K562 (cell line): Measurements from ENCODE around the gene GULP1.
"Not testable (repeated sequence)": the region's sequence is repeated elsewhere in the genome, so short reads cannot be mapped to it uniquely, and the experiment has no call there.

Experiments
- EHMT2 ChIP-seq: fragments of 450-650 bp; IDR thresholded peaks from 2 replicates; pipeline ENCODE4 v1.6.1; 2018; ENCODE audit warnings: antibody characterized with exemption
- FOXM1 ChIP-seq, 2 experiments: fragments of 450-650 bp in 1 of 2; sonication (generic) in 1 of 2; formaldehyde crosslinking in 1 of 2; IDR thresholded peaks; 2 replicates each; pipeline versions ENCODE4 v1.6.1 to v1.9.0; 2017 to 2022; ENCODE audit warnings: low read depth in 2 of 2, mild to moderate bottlenecking in 2 of 2, missing genetic modification reagents in 1 of 2, moderate library complexity in 1 of 2
- HDAC1 ChIP-seq, 2 experiments: fragments of 450-650 bp; IDR thresholded peaks; 2 replicates each; pipeline ENCODE4 v1.6.1; 2016 to 2017; ENCODE audit warnings: inconsistent platforms in 1 of 2, mild to moderate bottlenecking in 1 of 2, moderate library complexity in 1 of 2
- HDAC2 ChIP-seq: fragments of 450-650 bp; IDR thresholded peaks from 2 replicates; pipeline ENCODE4 v1.6.1; 2016; ENCODE audit warnings: mild to moderate bottlenecking
- POLR2A ChIP-seq: fragments of 450-650 bp; conservative IDR thresholded peaks from 2 replicates; pipeline ENCODE4 v1.6.1; 2016
- SRSF9 ChIP-seq: fragments of 200-400 bp; formaldehyde crosslinking; IDR thresholded peaks from 2 replicates; pipeline ENCODE4 v1.6.1; 2017; ENCODE audit warnings: low read depth, low read length, borderline replicate concordance
- TF ChIP-seq, protein P1 (sequence below), 3 experiments: IDR thresholded peaks in 2 of 3; conservative IDR thresholded peaks in 1 of 3; 2 replicates each; pipeline ENCODE4 v1.5.1; 2011 to 2012; ENCODE audit warnings: low read length in 3 of 3, mild to moderate bottlenecking in 3 of 3, control low read depth in 2 of 3, improper control_type of control experiment in 1 of 3, inconsistent platforms in 1 of 3, low read depth in 1 of 3, mixed read lengths in 1 of 3, moderate library complexity in 1 of 3; ENCODE audit not compliant: insufficient read depth in 2 of 3

DNA sequence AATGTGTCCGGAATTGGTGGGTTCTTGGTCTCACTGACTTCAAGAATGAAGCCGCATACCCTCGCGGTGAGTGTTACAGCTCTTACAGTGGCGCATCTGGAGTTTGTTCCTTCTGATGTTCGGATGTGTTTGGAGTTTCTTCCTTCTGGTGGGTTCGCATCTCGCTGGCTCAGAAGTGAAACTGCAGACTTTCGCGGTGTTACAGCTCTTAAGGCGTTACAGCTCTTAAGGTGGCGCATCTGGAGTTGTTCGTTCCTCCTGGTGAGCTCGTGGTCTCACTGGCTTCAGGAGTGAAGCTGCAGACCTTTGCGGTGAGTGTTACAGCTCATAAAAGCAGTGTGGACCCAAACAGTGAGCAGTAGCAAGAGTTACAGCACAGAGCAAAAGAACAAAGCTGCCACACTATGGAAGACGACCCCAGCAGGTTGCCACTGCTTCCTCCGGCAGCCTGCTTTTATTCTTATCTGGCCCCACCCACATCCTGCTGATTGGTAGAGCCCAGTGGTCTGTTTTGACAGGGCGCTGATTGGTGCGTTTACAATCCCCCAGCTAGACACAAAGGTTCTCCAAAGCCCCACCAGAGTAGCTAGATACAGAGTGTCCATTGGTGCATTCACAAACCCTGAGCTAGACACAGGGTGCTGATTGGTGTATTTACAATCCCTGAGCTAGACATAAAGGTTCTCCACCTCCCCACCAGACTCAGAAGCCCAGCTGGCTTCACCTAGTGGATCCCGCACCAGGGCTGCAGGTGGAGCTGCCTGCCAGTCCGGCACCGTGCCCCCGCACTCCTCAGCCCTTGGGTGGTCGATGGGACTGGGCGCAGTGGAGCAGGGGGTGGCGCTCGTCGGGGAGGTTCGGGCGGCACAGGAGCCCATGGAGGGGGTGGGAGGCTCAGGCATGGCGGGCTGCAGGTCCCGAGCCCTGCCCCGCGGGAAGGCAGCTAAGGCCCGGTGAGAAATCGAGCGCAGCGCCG is 314.2 kb downstream of the GULP1 start:
- TF ChIP-seq HDAC1 (IDR thresholded peaks at IDR 0.05); HDAC2; SRSF9; FOXM1 (IDR thresholded peaks at IDR 0.05; ENCODE audit: low read depth); FOXM1 (CRISPR knock-in tag; IDR thresholded peaks at IDR 0.05; ENCODE audit: low read depth); POLR2A; EHMT2: not testable (repeated sequence)
- TF ChIP-seq, protein P1, sequence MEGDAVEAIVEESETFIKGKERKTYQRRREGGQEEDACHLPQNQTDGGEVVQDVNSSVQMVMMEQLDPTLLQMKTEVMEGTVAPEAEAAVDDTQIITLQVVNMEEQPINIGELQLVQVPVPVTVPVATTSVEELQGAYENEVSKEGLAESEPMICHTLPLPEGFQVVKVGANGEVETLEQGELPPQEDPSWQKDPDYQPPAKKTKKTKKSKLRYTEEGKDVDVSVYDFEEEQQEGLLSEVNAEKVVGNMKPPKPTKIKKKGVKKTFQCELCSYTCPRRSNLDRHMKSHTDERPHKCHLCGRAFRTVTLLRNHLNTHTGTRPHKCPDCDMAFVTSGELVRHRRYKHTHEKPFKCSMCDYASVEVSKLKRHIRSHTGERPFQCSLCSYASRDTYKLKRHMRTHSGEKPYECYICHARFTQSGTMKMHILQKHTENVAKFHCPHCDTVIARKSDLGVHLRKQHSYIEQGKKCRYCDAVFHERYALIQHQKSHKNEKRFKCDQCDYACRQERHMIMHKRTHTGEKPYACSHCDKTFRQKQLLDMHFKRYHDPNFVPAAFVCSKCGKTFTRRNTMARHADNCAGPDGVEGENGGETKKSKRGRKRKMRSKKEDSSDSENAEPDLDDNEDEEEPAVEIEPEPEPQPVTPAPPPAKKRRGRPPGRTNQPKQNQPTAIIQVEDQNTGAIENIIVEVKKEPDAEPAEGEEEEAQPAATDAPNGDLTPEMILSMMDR (IDR thresholded peaks at IDR 0.05 in 2 of 3, conservative IDR thresholded peaks at IDR 0.05 in 1 of 3; ENCODE audit: insufficient read depth in 2 of 3, low read depth in 1 of 3, low read length in 3 of 3), result not testable (repeated sequence)
